Breast epithelium (tissue), 4 donors: ENCODE measurements around the gene CNDP1. TPM values are rescaled to one million over a fixed set of nuclear protein-coding genes. Genes with fewer than 3 reads are reported as not detected.
A peak's percentile ranks its signal among the peaks of the same experiment; 100 is the strongest.

Source experiments
- DNase-seq, 2 donors: peaks; one replicate each; pipeline ENCODE4 v3.0.0-alpha.2; 2019; ENCODE audit warnings: low spot score in 2 of 2
- H3K27ac ChIP-seq, 2 donors: fragments of 200-600 bp; sonication (generic) in 1 of 2; one replicate each; pipeline ENCODE4 v1.5.1; 2016 to 2019; ENCODE audit warnings: mild to moderate bottlenecking in 1 of 2
- H3K27me3 ChIP-seq, 2 donors: fragments of 200-600 bp; sonication (generic) in 1 of 2; one replicate each; pipeline versions ENCODE4 v1.5.1 to v1.6.0; 2017 to 2019; ENCODE audit warnings: control low read depth in 1 of 2, mild to moderate bottlenecking in 1 of 2
- H3K36me3 ChIP-seq: fragments of 200-600 bp; one replicate; pipeline ENCODE4 v1.5.1; 2019
- H3K4me1 ChIP-seq, 2 donors: fragments of 200-600 bp; sonication (generic); one replicate each; pipeline ENCODE4 v1.5.1; 2016 to 2019; ENCODE audit warnings: control low read depth in 1 of 2
- H3K4me3 ChIP-seq, 3 donors: fragments of 200-600 bp; sonication (generic); 1 replicate in 2 of 3; 2 replicates in 1 of 3; pipeline ENCODE4 v1.5.1; 2016 to 2019; ENCODE audit warnings: mild to moderate bottlenecking in 3 of 3, moderate library complexity in 2 of 3
- H3K9me3 ChIP-seq, 2 donors: fragments of 200-600 bp; sonication (generic) in 1 of 2; one replicate each; pipeline ENCODE4 v1.5.1; 2016 to 2019; ENCODE audit warnings: control low read depth in 1 of 2
- POLR2A ChIP-seq: fragments of 450-650 bp; IDR thresholded peaks from one replicate; pipeline ENCODE4 v1.6.1; 2016; ENCODE audit warnings: antibody characterized with exemption, mild to moderate bottlenecking, moderate library complexity
- POLR2AphosphoS5 ChIP-seq, 3 donors: sonication (generic); formaldehyde crosslinking; IDR thresholded peaks; one replicate each; pipeline ENCODE4 v1.6.1; 2017; ENCODE audit warnings: antibody characterized with exemption in 3 of 3
- intact Hi-C: fragments of 100-400 bp; cut with DNase I; formaldehyde crosslinking; loops from one replicate; pipeline ENCODE4 v1.15.1; 2023; ENCODE audit warnings: low total_unique reads
- total RNA-seq, 3 donors: library from RNA; depleted of rRNA; stranded (reverse); fragments of >200 nt; gene quantifications; one replicate each; pipeline ENCODE4 v1.1.0, GENCODE V29; 2016
- TF ChIP-seq, protein P1 (sequence below), 3 donors: fragments of 450-650 bp; IDR thresholded peaks; one replicate each; pipeline ENCODE4 v1.5.1; 2016 to 2017; ENCODE audit warnings: antibody characterized with exemption in 3 of 3, mild to moderate bottlenecking in 3 of 3, moderate library complexity in 3 of 3

Gene CNDP1
- total RNA-seq, 3 donors from 2014 or later: 0.33 TPM; not detected in 2

DNA sequence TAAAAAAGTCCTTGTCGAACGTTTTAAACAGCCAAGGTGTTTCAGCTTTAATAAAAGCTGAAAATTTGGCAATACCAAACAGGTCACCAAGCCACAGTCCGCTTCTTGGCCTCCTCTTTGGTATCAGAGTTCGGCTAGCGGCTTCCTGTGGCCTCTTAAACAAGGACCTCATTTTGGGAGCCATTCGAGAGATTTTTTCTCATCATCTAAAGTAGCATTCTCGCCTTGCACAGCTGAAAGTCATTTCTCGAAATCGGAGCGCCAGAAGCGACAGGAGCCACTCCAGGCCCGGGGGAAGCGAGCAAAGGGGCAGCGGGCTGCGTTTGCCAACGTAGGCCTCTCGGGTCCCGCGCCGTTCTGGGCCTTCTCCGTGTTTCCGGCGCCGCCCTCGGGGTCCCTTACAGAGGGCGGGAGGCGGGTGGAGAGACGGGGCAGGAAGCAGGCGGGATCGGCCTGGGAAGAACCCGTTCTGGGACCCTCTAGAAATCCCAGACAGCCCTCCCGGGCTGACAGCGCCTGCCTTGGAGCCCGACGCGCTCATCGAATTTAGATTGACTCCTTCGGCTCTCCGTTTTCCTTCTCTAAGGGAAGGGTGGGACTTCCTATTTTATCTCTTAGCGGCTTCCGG lies 62.8 kb downstream of the CNDP1 start:
- Histone ChIP-seq H3K27me3 (no peaks in the 10 kb centered on the region), H3K9me3 (no peaks in the 10 kb centered on the region), H3K4me1 (peaks cover 5 to 7% of the 10 kb centered on the region in 2 donors), H3K27ac (peak overlapping the region; percentile 96 to 98), H3K36me3 (no peaks in the 10 kb centered on the region), H3K4me3 (peak overlapping the region; percentile 83 to 95 (median 95))
- DNase-seq: peak; percentile 31 to 65
- intact Hi-C loops: no loop called here
- TF ChIP-seq, protein P1, sequence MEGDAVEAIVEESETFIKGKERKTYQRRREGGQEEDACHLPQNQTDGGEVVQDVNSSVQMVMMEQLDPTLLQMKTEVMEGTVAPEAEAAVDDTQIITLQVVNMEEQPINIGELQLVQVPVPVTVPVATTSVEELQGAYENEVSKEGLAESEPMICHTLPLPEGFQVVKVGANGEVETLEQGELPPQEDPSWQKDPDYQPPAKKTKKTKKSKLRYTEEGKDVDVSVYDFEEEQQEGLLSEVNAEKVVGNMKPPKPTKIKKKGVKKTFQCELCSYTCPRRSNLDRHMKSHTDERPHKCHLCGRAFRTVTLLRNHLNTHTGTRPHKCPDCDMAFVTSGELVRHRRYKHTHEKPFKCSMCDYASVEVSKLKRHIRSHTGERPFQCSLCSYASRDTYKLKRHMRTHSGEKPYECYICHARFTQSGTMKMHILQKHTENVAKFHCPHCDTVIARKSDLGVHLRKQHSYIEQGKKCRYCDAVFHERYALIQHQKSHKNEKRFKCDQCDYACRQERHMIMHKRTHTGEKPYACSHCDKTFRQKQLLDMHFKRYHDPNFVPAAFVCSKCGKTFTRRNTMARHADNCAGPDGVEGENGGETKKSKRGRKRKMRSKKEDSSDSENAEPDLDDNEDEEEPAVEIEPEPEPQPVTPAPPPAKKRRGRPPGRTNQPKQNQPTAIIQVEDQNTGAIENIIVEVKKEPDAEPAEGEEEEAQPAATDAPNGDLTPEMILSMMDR (IDR thresholded peaks at IDR 0.05): no peak
- peak; percentile 19 for TF ChIP-seq POLR2A

DNA sequence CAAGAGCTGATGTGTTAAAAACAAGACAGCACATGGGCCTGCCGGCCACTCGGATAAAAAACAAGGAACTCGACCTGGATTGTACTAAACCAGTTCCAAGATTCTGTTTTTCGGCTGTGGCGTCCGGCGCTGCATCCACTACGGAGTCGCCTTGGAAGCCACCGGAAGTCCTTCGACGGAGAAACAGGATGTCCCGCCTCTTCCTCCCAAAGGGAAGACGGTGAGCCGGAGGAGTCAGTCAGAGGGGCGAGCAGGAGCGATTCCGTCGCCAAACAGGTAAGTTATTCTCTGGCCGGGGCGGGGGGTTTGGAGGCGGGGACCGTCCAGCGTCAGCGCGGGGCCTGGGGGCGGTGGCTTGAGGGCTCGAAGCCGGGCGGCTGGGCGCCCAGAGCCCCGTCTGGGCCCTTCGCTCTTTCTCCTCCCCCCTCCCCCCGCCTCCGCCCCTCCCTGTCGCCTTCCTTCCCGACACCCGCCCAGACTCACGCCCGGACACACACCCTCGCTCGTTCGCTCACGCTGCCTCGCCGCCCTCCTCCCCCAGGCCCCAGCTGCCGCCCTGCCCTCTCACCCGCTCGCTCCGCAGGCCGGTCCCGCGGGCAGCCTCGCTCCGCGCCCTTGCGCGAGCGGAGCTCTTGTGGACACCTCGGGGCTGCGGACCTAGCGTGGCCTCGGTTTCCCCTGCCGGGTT lies 63.5 kb downstream of the CNDP1 start, which contains the start of gene ZNF407:
ZNF407 (plus strand) TSS at position 209 of the 688 bp plus-strand sequence. CDS start 33,150 bp downstream, outside the sequence.
- Histone ChIP-seq H3K36me3 (no peaks in the 10 kb centered on the region), H3K4me1 (peaks cover 5 to 7% of the 10 kb centered on the region in 2 donors), H3K27ac (peak within 1 kb of the TSS; percentile 96 to 98), H3K27me3 (no peaks in the 10 kb centered on the region), H3K9me3 (no peaks in the 10 kb centered on the region), H3K4me3 (peak within 1 kb of the TSS; percentile 83 to 95 (median 95))
- intact Hi-C loops: no loop called here
- peak; percentile 9 for TF ChIP-seq POLR2A
- TF ChIP-seq POLR2AphosphoS5 (IDR thresholded peaks at IDR 0.05): peak in 2 of 3 donors; percentile 84 to 87
- TF ChIP-seq, protein P1 (IDR thresholded peaks at IDR 0.05): no peak
- DNase-seq: peak; percentile 80 to 84

DNA sequence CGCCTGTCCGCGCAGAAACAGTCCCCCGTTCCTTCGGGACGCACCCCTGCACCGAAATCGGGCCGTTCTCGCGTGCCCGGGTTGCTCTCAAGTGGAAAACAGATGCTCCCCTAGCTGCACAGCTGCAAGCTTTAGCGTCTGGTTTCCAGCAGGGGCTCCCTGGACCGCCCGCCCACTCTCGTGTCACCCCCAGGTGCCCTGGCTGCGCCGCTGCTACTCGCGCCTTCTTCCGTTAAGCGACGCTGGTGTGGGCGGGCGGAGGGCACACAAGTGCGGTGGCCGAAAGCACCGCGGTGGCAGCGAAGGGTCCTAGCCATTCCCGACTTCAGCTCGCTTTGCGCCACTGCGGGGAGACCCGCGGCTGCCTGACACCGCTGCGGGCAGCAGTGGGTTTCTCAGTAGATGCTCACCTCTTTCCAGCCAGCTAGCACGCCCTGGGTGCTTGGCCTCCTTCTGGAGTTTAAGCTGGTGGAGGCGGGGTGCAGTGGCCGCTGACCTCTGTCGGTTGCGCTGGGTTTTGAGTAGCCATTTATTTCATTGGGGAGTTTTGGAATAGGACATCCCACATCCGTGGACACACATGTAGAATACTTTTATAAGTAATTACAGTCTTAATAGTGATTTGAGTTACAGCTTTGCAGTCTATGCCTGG lies 64.2 kb downstream of the CNDP1 start:
- no peak for TF ChIP-seq POLR2A
- TF ChIP-seq, protein P1 (IDR thresholded peaks at IDR 0.05): no peak
- TF ChIP-seq POLR2AphosphoS5 (IDR thresholded peaks at IDR 0.05): peak in 1 of 3 donors; percentile 24
- Histone ChIP-seq H3K36me3 (no peaks in the 10 kb centered on the region), H3K4me1 (peaks cover 5 to 7% of the 10 kb centered on the region in 2 donors), H3K9me3 (no peaks in the 10 kb centered on the region), H3K27me3 (no peaks in the 10 kb centered on the region), H3K27ac (peak overlapping the region; percentile 96 to 98), H3K4me3 (peak overlapping the region; percentile 83 to 95 (median 95))
- peak; percentile 24 to 53 for DNase-seq
- intact Hi-C loops: no loop called here

DNA sequence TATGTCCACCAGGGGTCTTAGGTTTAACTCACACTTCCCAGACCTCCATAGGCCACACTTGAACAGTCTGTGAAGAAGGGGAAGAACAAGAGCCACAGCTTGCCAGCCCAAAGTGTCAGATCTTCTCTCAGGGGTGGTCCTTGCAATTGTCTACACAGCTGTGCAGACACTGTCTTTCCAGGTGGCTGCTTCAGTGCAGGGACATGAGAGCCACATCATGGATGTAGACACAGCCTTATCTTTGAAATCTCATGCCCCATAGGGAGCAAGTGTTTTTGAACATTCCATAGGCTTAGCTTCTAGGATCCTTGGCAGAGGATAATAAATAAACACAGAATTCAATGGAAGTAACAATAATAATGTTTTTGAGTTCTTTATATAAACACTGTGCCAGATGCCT lies 70.1 kb downstream of the CNDP1 start:
- no peak overlapping the region for H3K4me3 ChIP-seq
- intact Hi-C loops: no loop called here
- H3K4me1 ChIP-seq: no peaks in the 10 kb centered on the region
- H3K36me3 ChIP-seq: no peaks in the 10 kb centered on the region
- DNase-seq: no peak
- TF ChIP-seq, protein P1 (IDR thresholded peaks at IDR 0.05): no peak
- TF ChIP-seq POLR2A (no peak), POLR2AphosphoS5 (IDR thresholded peaks at IDR 0.05) (no peak)
- no peaks in the 10 kb centered on the region for H3K27me3 ChIP-seq
- no peaks in the 10 kb centered on the region for H3K9me3 ChIP-seq
- no peak overlapping the region for H3K27ac ChIP-seq
